Astrocyte (in vitro differentiated cells and primary cell): Measurements from ENCODE around the gene VPS8. TPM values are rescaled to one million over a fixed set of nuclear protein-coding genes. Genes with fewer than 3 reads are reported as not detected.

ENCODE experiments used
- DNase-seq: peaks from one replicate; pipeline ENCODE4 v3.0.0-alpha.2; 2010; ENCODE audit warnings: low read depth
- FAIRE-seq: peaks from 2 replicates; lab custom pipeline; 2011; peaks lifted over from hg19 to GRCh38; lab: Jason Lieb, UNC
- H2AFZ ChIP-seq: 2 replicates; pipeline ENCODE4 v1.6.0; 2012; ENCODE audit warnings: low read depth, low read length, inconsistent platforms
- H3K27ac ChIP-seq: 2 replicates; pipeline ENCODE4 v1.5.1; 2011; ENCODE audit warnings: low read depth, low read length, inconsistent platforms
- H3K27me3 ChIP-seq: 2 replicates; pipeline ENCODE4 v1.6.0; 2011; ENCODE audit warnings: low read length, inconsistent platforms; ENCODE audit not compliant: insufficient read depth
- H3K36me3 ChIP-seq: 2 replicates; pipeline ENCODE4 v1.5.1; 2011; ENCODE audit warnings: low read length, inconsistent platforms; ENCODE audit not compliant: insufficient read depth
- H3K4me1 ChIP-seq: 2 replicates; pipeline ENCODE4 v1.5.1; 2011; ENCODE audit warnings: low read length, inconsistent platforms; ENCODE audit not compliant: insufficient read depth
- H3K4me2 ChIP-seq: 2 replicates; pipeline ENCODE4 v1.6.0; 2012; ENCODE audit warnings: low read length, inconsistent platforms
- H3K4me3 ChIP-seq: 2 replicates; pipeline ENCODE4 v1.5.1; 2011; ENCODE audit warnings: low read depth, mild to moderate bottlenecking, low read length, inconsistent platforms; ENCODE audit not compliant: insufficient read depth
- H3K79me2 ChIP-seq: 2 replicates; pipeline ENCODE4 v1.6.0; 2012; ENCODE audit warnings: mild to moderate bottlenecking, low read length, inconsistent platforms; ENCODE audit not compliant: insufficient read depth
- H3K9ac ChIP-seq: 2 replicates; pipeline ENCODE4 v1.6.0; 2012; ENCODE audit warnings: mild to moderate bottlenecking, low read length, inconsistent platforms
- H3K9me3 ChIP-seq: 2 replicates; pipeline ENCODE4 v1.5.1; 2012; ENCODE audit warnings: low read depth, mild to moderate bottlenecking, low read length, inconsistent platforms; ENCODE audit not compliant: insufficient read depth
- H4K20me1 ChIP-seq: 2 replicates; pipeline ENCODE4 v1.6.0; 2012; ENCODE audit warnings: low read length, inconsistent platforms; ENCODE audit not compliant: insufficient read depth
- H3K27ac Mint-ChIP-seq: one replicate; pipeline ENCODE4 v1.8.0; 2021; ENCODE audit warnings: mild to moderate bottlenecking, mixed read lengths; ENCODE audit not compliant: unreplicated experiment
- H3K27me3 Mint-ChIP-seq: one replicate; pipeline ENCODE4 v1.8.0; 2021; ENCODE audit warnings: low read depth, mixed read lengths; ENCODE audit not compliant: unreplicated experiment
- H3K36me3 Mint-ChIP-seq: one replicate; pipeline ENCODE4 v1.8.0; 2021; ENCODE audit warnings: low read depth, mixed read lengths; ENCODE audit not compliant: unreplicated experiment
- H3K4me1 Mint-ChIP-seq: one replicate; pipeline ENCODE4 v1.8.0; 2021; ENCODE audit warnings: low read depth, mixed read lengths; ENCODE audit not compliant: unreplicated experiment
- H3K4me3 Mint-ChIP-seq: one replicate; pipeline ENCODE4 v1.8.0; 2021; ENCODE audit warnings: mild to moderate bottlenecking, moderate library complexity, mixed read lengths; ENCODE audit not compliant: unreplicated experiment
- H3K9me3 Mint-ChIP-seq: one replicate; pipeline ENCODE4 v1.8.0; 2021; ENCODE audit warnings: mild to moderate bottlenecking, mixed read lengths; ENCODE audit not compliant: unreplicated experiment
- CTCF ChIP-seq: IDR thresholded peaks from 2 replicates; pipeline ENCODE4 v1.5.1; 2011; ENCODE audit warnings: low read depth, mild to moderate bottlenecking, inconsistent platforms, low read length, moderate library complexity; ENCODE audit not compliant: insufficient read depth
- EZH2 ChIP-seq: IDR thresholded peaks from 2 replicates; pipeline ENCODE4 v1.6.1; 2012; ENCODE audit warnings: mild to moderate bottlenecking, low read length, inconsistent platforms; ENCODE audit not compliant: insufficient read depth
- total RNA-seq: library from RNA; stranded (reverse); gene quantifications from 2 replicates; pipeline ENCODE4 v1.2.1, GENCODE V29; 2021

VPS8 gene
- total RNA-seq, 1 donor from 2014 or later = 40.7 TPM

DNA sequence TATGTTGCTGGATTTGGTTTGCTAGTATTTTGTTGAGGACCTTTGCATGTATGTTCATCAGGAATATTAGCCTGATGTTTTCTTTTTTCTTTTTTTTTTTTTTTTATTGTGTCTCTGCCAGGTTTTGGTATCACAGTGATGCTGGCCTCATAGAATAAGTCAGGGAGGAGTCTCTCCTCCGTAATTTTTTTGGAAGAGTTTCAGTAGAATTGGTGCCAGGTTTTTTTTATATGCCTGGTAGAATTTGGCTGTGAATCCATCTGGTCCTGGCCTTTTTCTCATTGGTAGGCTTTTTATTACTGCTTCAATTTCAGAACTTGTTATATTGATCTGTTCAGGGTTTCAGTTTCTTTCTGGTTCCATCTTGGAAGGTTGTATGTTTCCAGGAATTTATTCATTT, 165.8 kb downstream of the VPS8 start:
- no peaks in the 10 kb centered on the region for H3K9me3 Mint-ChIP-seq
- Histone ChIP-seq H3K36me3 (no peaks in the 10 kb centered on the region), H3K4me2 (no peak overlapping the region), H3K27me3 (no peaks in the 10 kb centered on the region), H3K79me2 (no peaks in the 10 kb centered on the region), H2AFZ (no peak overlapping the region), H3K9ac (no peak overlapping the region), H3K4me1 (no peaks in the 10 kb centered on the region), H3K4me3 (no peak overlapping the region), H3K9me3 (peaks cover 2% of the 10 kb centered on the region), H3K27ac (no peak overlapping the region), H4K20me1 (peaks cover 5% of the 10 kb centered on the region)
- H3K27me3 Mint-ChIP-seq = no peaks in the 10 kb centered on the region
- H3K4me3 Mint-ChIP-seq = no peak overlapping the region
- peaks cover 26% of the 10 kb centered on the region for H3K36me3 Mint-ChIP-seq
- no peak for TF ChIP-seq EZH2
- TF ChIP-seq CTCF = no peak
- DNase-seq = no peak
- H3K4me1 Mint-ChIP-seq = no peaks in the 10 kb centered on the region
- H3K27ac Mint-ChIP-seq = no peak overlapping the region
- FAIRE-seq = no peak

DNA sequence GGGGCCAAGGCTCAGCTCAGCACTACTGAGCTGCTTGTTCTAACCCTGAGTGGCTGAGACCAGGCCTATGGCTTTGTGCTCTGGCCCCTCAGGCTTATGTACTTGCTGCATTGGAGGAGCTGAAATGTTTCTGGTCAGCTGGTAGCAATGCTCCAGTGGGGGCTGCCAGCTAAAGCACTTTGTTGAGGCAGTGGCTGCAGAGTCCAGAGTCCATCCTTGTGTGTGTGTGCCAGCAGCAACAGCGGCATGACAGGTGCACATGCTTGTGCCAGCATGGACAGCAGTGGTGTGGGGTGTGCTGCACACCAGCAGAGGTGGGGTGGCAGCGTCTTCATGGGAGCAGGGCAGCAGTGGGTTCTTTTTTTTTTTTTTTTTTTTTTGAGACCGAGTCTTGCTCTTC, 169.1 kb downstream of the VPS8 start:
- DNase-seq = no peak
- H3K9ac ChIP-seq = no peak overlapping the region
- no peak overlapping the region for H3K4me2 ChIP-seq
- no peaks in the 10 kb centered on the region for H3K79me2 ChIP-seq
- H3K27me3 ChIP-seq = no peaks in the 10 kb centered on the region
- H3K27ac ChIP-seq = no peak overlapping the region
- Mint-ChIP-seq H3K27me3 (no peaks in the 10 kb centered on the region), H3K9me3 (no peaks in the 10 kb centered on the region), H3K36me3 (peaks cover 22% of the 10 kb centered on the region), H3K4me3 (no peak overlapping the region), H3K27ac (no peak overlapping the region), H3K4me1 (no peaks in the 10 kb centered on the region)
- H4K20me1 ChIP-seq = peaks cover 5% of the 10 kb centered on the region
- no peaks in the 10 kb centered on the region for H3K36me3 ChIP-seq
- TF ChIP-seq EZH2 (no peak), CTCF (no peak)
- no peak for FAIRE-seq
- no peaks in the 10 kb centered on the region for H3K4me1 ChIP-seq
- H2AFZ ChIP-seq = no peak overlapping the region
- H3K9me3 ChIP-seq = no peaks in the 10 kb centered on the region
- H3K4me3 ChIP-seq = no peak overlapping the region

DNA sequence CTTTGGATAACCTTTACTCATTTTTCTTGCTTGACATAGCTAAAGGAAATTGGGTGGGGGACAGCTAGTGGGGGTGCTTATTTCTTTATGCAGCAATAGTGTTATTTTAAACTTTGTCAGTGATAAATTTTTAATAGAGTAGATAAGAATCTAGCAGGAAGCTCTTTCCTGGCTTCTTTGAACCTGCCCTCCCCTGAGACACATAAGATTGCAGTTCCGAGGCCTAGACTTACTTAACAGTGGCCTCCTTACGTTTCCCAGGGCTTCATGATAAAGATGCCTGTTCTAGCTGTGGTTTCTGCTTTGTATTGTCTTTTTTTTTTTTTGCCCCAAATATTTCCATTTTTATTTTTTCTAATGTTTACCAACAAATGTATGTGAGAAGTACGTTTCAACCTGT, 170.1 kb downstream of the VPS8 start:
- H3K27ac Mint-ChIP-seq = no peak overlapping the region
- H3K9me3 Mint-ChIP-seq = no peaks in the 10 kb centered on the region
- no peak for FAIRE-seq

More for the DNA sequence above, 170.1 kb downstream of the VPS8 start:
- no peak overlapping the region for H3K4me2 ChIP-seq
- H2AFZ ChIP-seq = no peak overlapping the region
- H3K9me3 ChIP-seq = no peaks in the 10 kb centered on the region
- peaks cover 5% of the 10 kb centered on the region for H4K20me1 ChIP-seq
- DNase-seq = no peak
- no peaks in the 10 kb centered on the region for H3K79me2 ChIP-seq
- no peak overlapping the region for H3K27ac ChIP-seq
- TF ChIP-seq EZH2 (no peak), CTCF (no peak)
- H3K9ac ChIP-seq = no peak overlapping the region
- H3K27me3 ChIP-seq = no peaks in the 10 kb centered on the region
- H3K4me1 ChIP-seq = no peaks in the 10 kb centered on the region
- H3K4me3 Mint-ChIP-seq = no peak overlapping the region
- no peak overlapping the region for H3K4me3 ChIP-seq
- H3K27me3 Mint-ChIP-seq = no peaks in the 10 kb centered on the region
- peaks cover 22% of the 10 kb centered on the region for H3K36me3 Mint-ChIP-seq
- no peaks in the 10 kb centered on the region for H3K4me1 Mint-ChIP-seq
- no peaks in the 10 kb centered on the region for H3K36me3 ChIP-seq
